Ascending aorta (tissue), 2 donors: ENCODE measurements around the gene L1CAM. TPM values are rescaled to one million over a fixed set of nuclear protein-coding genes. Genes with fewer than 3 reads are reported as not detected.

Experiments used
- DNase-seq, 2 donors: peaks; one replicate each; pipeline ENCODE4 v3.0.0-alpha.2; 2019; ENCODE audit warnings: low spot score in 2 of 2
- H3K27ac ChIP-seq, 2 donors: fragments of 200-600 bp; sonication (generic); one replicate each; pipeline ENCODE4 v1.5.1; 2016 to 2017; ENCODE audit warnings: mild to moderate bottlenecking in 1 of 2
- H3K27me3 ChIP-seq: fragments of 200-600 bp; sonication (generic); one replicate; pipeline ENCODE4 v1.5.1; 2017
- H3K36me3 ChIP-seq, 2 donors: fragments of 200-600 bp; sonication (generic); one replicate each; pipeline ENCODE4 v1.5.1; 2016
- H3K4me1 ChIP-seq, 2 donors: fragments of 200-600 bp; sonication (generic); one replicate each; pipeline ENCODE4 v1.5.1; 2016 to 2017; ENCODE audit warnings: mild to moderate bottlenecking in 1 of 2
- H3K4me3 ChIP-seq, 2 donors: fragments of 200-600 bp; sonication (generic); one replicate each; pipeline ENCODE4 v1.5.1; 2016 to 2017; ENCODE audit warnings: mild to moderate bottlenecking in 1 of 2
- H3K9me3 ChIP-seq, 2 donors: fragments of 200-600 bp; sonication (generic); one replicate each; pipeline ENCODE4 v1.5.1; 2016
- intact Hi-C: fragments of 100-400 bp; cut with DNase I; formaldehyde crosslinking; loops from one replicate; pipeline ENCODE4 v1.15.1; 2023
- total RNA-seq: library from RNA; depleted of rRNA; stranded (reverse); fragments of >200 nt; gene quantifications from one replicate; pipeline ENCODE4 v1.1.0, GENCODE V29; 2016
- TF ChIP-seq, protein P1 (sequence below), 3 experiments: fragments of 200-600 bp in 2 of 3; fragments of 450-650 bp in 1 of 3; sonication (generic) in 2 of 3; IDR thresholded peaks; one replicate each; pipeline ENCODE4 v1.5.1; 2016 to 2019; ENCODE audit warnings: antibody characterized with exemption in 3 of 3, mild to moderate bottlenecking in 1 of 3, moderate library complexity in 1 of 3

Gene L1CAM
- total RNA-seq, 1 donor from 2014 or later = 25.8 TPM

DNA sequence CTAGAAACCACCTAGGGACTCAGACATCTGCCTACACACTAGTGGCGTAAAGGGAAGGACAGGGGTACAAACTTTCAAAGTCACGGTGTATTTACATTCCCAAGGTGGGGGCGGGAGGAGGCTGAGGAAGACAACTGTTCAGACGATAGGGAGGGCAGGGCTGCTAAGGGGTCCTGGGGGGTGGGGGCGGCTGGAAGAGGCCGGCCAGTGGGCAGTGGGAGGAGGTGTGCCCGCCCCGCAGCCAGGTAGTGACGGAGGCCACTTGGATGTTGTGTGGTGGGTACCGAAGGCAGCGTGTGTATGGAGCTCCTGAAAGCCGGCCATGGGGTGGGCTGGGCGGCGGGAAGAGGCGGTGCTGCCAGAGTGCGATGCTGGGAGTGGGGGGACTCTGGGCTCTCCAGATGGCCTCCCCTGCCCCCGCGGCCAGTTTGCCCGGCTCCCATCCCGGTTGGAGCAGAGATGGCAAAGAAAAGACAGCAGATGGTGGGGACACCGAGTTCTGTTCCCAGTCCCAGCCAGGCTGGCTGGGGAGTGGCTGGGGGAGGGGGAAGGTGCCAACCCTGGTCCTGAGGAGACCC, 24.2 kb downstream of the L1CAM start:
- no peaks in the 10 kb centered on the region for H3K9me3 ChIP-seq
- peak in 1 of 2 donors; percentile 37 for DNase-seq
- intact Hi-C loops = no loop called here
- TF ChIP-seq, protein P1, sequence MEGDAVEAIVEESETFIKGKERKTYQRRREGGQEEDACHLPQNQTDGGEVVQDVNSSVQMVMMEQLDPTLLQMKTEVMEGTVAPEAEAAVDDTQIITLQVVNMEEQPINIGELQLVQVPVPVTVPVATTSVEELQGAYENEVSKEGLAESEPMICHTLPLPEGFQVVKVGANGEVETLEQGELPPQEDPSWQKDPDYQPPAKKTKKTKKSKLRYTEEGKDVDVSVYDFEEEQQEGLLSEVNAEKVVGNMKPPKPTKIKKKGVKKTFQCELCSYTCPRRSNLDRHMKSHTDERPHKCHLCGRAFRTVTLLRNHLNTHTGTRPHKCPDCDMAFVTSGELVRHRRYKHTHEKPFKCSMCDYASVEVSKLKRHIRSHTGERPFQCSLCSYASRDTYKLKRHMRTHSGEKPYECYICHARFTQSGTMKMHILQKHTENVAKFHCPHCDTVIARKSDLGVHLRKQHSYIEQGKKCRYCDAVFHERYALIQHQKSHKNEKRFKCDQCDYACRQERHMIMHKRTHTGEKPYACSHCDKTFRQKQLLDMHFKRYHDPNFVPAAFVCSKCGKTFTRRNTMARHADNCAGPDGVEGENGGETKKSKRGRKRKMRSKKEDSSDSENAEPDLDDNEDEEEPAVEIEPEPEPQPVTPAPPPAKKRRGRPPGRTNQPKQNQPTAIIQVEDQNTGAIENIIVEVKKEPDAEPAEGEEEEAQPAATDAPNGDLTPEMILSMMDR (IDR thresholded peaks at IDR 0.05) = no peak
- no peak overlapping the region for H3K4me3 ChIP-seq
- H3K27me3 ChIP-seq = peaks cover 4% of the 10 kb centered on the region
- no peak overlapping the region for H3K27ac ChIP-seq
- no peaks in the 10 kb centered on the region for H3K36me3 ChIP-seq
- no peaks in the 10 kb centered on the region for H3K4me1 ChIP-seq

DNA sequence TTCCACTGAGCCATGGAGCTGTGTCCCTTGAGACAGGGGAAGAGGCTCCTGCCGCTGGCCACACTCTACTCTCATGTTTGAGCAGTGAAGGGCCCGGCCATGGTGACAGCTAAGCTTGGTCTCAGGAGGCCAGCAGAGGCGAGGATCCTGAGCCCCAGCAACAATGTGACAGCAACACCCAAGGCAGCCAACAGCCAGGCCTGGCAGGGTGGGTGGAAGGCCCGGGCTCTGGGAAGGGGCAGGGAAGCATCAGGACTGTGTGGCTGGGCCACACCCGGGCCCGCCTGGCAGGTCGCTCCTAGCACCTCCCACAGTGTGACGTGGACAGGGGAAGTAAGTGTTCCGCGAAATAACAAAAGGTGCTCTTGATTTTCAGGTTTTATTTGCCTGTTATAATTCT, 24.8 kb downstream of the L1CAM start:
- peaks cover 4% of the 10 kb centered on the region for H3K27me3 ChIP-seq
- no peaks in the 10 kb centered on the region for H3K9me3 ChIP-seq
- H3K4me3 ChIP-seq = no peak overlapping the region
- H3K36me3 ChIP-seq = no peaks in the 10 kb centered on the region
- no peak overlapping the region for H3K27ac ChIP-seq
- intact Hi-C loops = no loop called here
- TF ChIP-seq, protein P1 (IDR thresholded peaks at IDR 0.05) = no peak
- H3K4me1 ChIP-seq = no peaks in the 10 kb centered on the region
- DNase-seq = peak in 1 of 2 donors; percentile 37

DNA sequence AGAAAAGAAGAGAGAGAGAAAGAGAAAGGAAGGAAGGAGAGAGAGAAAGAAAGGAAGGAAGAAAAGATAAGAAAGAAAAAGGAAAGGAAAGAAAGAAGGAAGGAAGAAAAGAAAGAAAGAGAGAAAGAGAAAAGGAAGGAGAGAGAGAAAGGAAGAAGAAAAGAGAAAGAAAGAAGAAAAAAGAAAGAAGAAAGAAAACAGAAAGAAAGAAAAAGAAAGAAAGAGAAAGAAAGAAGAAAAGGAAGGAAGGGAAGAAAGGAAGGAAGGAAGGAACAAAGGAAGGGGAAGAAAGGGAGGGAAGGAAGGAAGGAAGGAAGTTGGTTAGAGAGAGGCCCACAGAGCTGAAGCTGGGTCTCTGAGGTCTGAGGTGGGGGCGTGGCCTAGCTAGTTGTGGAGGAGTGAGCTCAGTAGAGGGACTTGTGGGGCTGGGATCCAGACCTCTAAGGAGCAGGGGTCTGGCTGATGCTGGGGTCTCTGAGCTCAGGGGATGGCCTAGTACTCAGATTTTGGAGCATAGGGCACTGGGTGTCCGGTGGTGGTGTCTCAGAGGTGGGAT, 28.5 kb downstream of the L1CAM start:
- Histone ChIP-seq H3K36me3 (no peaks in the 10 kb centered on the region), H3K9me3 (no peaks in the 10 kb centered on the region), H3K27me3 (peaks cover 7% of the 10 kb centered on the region), H3K4me3 (no peak overlapping the region), H3K4me1 (no peaks in the 10 kb centered on the region), H3K27ac (no peak overlapping the region)
- no peak for DNase-seq
- TF ChIP-seq, protein P1 (IDR thresholded peaks at IDR 0.05) = no peak
- intact Hi-C loops = no loop called here

DNA sequence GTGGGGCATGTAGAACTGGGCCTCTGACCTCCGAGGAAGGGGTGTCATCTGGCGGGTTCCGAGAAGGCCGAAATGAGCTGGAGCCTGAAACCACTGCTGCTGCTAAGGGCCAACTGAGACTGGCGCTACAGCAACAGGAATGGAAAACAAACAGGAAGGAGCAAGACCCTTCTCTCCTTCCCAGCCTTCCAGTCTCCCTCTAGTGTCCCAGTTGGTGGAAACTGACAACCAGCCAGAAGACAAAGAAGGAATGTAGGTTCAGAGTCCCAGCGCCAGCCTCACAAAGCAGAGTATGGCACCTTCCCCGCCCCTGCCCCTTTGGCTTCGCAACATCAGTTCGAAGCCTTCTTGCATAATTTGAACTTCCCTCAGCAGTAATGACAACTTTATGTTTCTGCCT, 31.3 kb downstream of the L1CAM start:
- TF ChIP-seq, protein P1 (IDR thresholded peaks at IDR 0.05) = no peak
- intact Hi-C loops = no loop called here

DNA sequence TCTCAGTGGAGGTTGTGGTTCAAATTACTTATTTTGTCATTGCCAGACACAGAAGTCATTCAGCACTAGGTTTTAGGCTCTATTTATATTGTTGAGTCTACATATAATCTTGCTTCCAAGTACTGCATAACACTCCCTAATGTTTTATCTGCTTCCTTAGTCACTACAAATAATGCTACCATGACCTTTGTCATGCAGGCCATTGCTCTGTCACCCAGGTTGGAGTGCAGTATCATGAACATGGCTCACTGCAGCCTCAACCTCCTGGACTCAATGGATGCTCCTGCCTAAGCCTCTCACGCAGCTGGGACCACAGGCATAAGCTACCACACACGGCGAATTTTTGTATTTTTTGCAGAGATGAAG, 32.1 kb downstream of the L1CAM start:
- no peaks in the 10 kb centered on the region for H3K36me3 ChIP-seq
- TF ChIP-seq, protein P1 (IDR thresholded peaks at IDR 0.05) = no peak
- H3K27me3 ChIP-seq = peaks cover 4% of the 10 kb centered on the region
- H3K4me3 ChIP-seq = no peak overlapping the region
- intact Hi-C loops = no loop called here
- H3K9me3 ChIP-seq = no peaks in the 10 kb centered on the region
- H3K27ac ChIP-seq = no peak overlapping the region
- no peaks in the 10 kb centered on the region for H3K4me1 ChIP-seq
- DNase-seq = no peak

More for the DNA sequence above, 31.3 kb downstream of the L1CAM start:
- Histone ChIP-seq H3K27me3 (peaks cover 4% of the 10 kb centered on the region), H3K4me1 (no peaks in the 10 kb centered on the region), H3K4me3 (no peak overlapping the region), H3K9me3 (no peaks in the 10 kb centered on the region), H3K36me3 (no peaks in the 10 kb centered on the region), H3K27ac (no peak overlapping the region)
- DNase-seq = no peak
